HCEC 1CT (cell line): ENCODE results near the gene HSPB6.

ENCODE experiments used
- DNase-seq: peaks from one replicate; pipeline ENCODE4 v3.0.0-alpha.2; 2017

Gene HSPB6

DNA sequence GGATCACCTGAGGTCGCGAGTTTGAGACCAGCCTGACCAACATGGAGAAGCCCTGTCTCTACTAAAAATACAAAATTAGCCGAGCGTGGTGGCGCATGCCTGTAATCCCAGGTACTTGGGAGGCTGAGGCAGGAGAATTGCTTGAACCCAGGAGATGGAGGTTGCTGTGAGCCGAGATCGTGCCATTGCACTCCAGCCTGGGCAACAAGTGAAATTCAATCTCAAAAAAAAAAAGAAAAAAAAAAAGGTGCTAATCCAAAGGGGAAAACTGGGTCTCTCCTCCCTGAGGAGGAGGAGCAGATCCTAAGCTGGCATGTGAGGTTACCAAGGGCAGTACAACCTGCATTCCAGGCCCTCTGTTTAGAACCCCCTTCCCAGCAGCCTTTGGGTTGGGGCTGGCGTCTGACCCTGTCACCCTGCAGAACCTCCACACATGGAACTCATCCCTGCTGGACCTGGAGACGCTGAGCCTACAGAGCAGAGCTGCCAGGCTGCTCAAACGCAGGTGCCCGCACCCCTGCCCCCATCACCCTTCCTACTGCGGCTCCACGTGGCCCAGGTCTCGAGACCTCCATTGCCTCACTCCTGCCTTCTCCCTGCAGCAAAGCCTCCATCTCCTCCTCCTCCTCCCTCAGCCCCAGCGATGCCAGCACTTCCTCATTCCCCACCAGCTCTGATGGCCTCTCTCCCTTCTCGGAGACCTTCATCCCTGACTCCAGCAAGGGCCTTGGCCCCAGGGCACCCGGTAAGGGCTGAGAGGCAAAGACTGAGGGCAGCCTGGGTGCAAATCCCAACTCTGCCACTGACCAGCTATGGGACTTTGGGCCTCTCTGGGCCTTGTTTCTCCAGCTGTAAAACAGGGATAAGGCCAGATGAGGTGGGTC is 7.8 kb upstream of the HSPB6 start:
- no peak for DNase-seq

DNA sequence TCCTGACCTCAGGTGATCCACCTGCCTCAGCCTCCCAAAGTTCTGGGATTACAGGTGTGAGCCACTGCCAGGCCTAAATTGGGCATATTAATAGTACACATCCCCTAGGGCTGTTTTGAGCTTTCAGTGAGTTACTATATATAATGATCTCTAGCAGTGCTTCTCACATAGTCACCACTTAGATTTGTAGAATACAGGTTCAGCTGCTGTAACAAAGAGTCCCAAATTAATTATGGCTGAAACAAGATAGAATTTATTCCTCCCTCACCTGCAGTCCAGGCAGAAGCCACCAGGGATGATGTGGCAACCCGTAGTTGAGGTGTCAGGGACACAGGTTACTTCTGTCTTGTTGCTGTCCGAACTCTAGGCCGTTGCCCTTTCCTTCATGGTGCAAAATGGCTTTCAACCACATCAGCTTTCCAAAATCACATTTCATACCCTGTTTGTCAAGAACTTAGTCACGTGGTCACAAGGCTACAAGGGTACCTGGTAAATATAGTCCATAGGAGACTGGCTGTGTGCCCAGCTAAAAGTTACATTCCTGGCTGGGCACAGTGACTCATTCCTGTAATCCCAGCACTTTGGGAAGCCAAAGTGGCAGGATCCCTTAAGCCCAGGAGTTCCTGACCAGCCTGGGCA is 4.0 kb upstream of the HSPB6 start:
- no peak for DNase-seq

DNA sequence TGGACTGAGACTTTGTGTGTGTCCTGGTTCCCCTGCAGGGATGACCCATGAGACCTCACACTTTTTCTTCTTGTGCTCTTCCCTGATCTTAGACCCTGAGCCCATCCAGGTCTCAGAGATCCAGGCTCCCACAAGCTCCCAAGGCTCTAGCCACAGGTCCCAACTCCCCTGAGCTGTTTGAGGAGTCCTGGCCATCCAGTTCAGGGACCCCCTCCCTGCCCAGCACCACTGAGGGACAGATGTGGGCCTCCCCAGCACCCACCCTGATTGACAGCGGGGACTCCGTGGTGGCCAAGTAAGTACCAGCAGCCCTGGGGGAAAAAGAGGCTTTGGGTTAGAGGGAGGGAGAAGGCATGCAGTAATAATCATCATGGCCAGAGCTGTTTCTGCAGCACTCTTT is 2.9 kb upstream of the HSPB6 start:
- no peak for DNase-seq

DNA sequence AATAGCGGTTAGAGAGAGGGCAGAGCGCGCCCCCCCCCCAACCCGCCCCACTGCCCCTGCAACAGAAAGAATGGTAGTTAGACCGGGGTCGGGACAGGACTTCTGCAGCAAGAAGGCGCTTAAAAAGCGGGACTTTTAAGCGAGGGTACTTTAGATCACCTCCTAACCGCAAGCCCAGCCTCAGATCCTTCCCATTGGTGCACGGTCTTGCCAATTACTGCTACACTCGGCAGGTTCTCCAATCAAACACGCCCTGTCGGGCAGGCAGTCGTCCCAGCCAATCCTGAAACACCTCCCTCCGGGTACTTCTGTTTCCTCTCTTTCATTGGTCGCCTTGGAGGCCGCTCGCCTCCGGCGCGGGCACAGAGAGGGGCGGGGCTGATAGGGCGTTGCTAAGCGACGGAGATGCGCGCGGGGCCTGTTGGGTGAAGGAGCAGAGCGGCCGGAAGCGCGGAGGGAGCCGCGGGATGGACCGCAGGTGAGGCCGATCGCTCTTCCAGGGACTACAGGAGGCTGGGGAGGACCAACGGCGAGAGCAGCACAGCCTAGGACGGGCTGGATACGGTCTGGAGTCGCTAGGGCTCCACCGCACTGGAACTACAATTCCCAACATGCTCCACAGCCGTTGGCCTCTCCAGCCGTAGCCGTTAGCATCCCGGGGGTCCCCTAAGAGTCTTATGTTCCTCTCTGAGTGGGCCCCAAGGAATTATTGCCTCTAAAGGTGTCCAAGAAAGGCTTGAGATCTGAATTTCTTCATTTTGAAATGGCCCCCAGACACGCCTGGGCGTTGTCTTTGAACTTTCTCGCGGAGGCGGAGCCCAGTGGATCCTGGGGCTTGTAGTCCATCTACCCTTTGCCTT is 1.1 kb upstream of the HSPB6 start, which contains the start of gene PROSER3:
PROSER3 (plus strand) TSS at position 428 of the 860 bp plus-strand sequence; CDS start at position 468, 40 bp downstream.
- DNase-seq, result peak; percentile 99

DNA sequence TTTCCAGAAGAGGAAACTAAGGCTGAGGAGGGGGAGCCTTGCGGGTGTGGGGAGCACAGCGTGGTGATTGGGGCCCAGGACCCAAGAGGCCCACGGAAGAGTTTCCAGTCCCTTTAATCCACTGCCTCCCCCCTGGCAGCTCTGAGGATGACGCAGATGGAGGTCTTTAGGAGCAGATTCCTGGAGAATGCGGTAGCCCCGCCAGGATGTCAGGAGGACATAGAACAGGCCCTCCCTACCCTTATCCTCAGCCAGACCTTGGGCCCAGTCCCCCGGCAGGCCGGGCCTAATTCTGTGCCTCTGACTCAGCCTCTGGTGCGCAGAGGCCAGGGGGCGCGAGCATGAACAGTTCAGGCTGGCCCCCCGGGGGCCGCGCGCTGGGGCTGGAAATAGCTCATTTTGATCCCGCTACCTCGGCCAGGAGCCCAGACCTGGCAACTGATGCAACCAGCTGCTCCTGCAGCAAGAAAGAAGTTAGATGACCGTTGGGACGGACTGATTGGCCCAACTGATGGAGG is 461 bp upstream of the HSPB6 start:
- DNase-seq, result peak; percentile 87

DNA sequence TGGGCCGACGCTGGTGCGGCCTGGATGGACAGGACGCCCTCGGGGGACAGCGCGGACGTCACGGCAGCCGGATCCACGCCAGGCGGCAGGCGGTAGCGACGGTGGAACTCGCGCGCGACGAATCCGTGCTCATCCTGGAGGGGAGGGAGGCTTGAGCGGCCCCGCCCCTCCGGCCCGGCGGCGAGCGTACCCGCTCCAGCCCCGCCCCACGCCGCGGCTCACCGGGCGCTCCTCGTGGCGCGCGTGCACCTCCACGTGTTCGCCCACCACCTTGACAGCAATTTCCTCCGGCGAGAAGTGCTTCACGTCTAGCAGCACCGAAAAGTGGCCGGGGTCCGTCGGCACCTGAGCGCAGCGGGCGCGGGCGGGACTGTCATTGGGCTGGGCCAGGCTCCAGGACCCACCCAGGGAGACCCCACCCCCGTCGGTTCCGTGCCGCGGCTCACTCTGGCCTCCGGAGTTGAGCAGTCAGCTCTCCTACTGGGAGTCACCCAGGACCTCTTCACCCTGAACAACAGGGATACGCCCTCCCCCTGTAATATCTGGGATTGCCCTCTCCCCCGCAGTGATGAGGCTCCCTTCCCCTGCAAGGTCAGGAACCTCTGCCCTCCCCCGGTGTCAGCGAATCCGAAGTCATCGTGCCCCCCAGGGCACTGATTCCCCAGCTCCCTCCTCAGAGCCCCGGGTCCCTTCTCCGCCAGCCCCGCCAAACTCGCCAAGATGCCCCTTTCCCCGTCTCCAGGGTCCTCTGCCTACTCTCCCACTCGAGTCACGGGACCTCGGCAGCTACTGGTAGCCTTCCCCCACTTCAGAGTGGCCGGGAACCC is 1.1 kb downstream of the HSPB6 start:
- peak; percentile 59 for DNase-seq

DNA sequence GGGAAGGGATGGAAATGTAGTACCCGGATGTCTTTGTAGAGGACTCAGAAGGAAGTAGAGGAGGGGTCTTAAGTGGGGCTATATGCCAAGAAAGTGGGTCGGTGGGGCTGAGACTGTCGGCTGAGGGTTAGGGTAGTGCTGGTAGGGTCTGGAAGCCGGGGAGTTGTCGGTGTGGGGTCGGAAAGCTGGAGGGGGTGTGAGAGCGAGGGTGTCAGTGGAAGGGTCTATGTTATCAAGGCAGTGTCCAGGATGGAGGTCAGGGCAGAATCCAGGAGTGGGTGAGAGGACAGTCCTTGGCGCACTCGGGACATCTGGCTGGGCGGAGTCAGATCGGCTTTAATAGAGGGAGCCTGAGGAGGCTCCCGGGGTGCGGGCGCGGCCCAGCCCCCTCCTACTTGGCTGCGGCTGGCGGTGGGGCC is 1.7 kb downstream of the HSPB6 start:
- no peak for DNase-seq

DNA sequence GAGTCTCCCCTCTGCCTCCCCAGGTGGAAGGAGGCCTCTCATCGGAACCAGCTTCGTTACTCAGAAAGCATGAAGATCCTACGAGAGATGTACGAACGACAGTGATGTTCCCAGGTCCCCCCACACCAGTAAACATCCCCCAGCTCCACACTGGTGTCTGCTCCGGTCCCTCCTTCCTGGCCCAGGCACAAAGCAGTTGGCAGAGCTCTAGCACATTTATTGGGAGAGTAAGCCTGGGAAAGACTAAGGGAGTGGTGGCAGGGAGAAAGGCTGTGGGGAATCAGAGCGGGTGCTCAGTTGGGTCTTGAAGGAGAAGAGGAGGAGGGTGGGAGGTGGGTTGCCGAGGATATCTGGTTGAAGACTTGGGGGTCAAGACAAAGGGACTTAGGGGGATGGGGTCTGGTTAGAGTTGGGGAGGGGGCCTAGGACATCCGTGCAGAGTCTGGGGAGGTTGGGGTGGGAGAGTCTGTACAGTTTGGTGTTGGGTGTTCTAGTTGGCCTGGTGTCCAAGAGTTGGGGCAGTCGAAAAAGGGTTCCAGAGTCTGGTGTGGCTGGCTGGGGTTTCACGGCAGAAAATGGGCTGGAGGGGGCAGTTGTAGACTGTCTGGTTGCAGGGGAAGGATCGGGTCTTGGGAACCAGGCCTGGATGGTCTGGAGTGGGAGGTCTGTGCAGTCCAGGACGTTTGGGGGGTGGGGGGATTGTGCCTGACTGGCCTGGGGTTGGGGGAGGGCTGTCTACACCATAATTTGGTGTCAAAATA is 2.3 kb downstream of the HSPB6 start:
- no peak for DNase-seq

DNA sequence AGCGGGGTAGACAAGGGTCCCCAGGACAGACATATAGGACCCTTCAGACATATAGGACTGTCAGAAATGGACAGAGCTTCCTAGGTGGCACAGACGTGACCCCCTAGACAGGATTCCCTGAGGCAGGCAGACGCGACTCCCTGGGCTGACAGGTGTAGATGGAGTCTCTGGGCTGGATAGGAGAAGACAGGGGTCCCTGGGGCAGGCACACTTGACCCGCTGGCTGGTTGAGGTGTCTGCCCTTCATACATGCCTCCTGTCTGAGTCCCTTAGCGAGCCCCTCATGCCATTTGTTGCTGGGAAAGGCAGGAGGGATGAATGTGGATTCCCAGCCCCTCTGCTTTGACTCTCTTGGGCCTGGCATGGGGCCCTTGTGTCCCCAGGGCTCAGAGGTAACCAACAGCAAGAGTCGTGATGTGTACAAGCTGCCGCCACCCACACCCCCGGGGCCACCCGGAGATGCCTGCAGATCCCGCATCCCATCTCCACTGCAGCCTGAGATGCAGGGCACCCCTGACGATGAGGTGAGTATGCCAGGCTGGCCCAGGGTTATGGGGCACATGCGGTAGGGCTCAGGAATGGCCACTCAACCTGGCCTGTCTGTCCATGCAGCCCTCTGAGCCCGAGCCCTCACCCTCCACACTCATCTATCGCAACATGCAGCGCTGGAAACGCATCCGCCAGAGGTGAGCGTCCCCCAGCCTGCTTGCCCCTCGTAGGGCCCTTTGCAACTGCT is 3.0 kb downstream of the HSPB6 start:
- no peak for DNase-seq

DNA sequence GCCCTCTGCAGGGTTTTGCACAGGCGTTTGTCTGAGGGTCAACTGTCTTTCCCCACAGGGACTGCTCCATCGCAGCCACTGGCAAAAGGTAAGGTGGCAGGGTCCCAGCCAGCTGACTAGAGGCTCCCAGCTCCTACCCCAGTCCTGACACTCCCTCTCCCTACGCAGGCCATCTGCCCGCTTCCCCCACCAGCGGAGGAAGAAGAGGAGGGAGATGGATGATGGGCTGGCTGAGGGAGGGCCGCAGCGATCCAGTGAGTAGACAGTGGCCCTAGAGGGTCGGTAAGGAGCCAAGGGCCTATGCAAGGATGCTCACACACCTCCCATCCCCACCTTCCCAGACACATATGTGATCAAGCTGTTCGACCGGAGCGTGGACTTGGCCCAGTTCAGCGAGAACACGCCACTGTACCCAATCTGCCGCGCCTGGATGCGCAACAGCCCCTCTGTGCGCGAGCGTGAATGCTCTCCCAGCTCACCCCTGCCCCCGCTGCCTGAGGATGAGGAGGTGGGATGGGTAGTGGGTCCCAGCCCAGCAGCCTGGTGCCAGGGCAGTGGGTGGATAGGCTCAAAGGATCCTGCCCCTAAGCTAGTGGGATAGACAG is 4.0 kb downstream of the HSPB6 start:
- no peak for DNase-seq

DNA sequence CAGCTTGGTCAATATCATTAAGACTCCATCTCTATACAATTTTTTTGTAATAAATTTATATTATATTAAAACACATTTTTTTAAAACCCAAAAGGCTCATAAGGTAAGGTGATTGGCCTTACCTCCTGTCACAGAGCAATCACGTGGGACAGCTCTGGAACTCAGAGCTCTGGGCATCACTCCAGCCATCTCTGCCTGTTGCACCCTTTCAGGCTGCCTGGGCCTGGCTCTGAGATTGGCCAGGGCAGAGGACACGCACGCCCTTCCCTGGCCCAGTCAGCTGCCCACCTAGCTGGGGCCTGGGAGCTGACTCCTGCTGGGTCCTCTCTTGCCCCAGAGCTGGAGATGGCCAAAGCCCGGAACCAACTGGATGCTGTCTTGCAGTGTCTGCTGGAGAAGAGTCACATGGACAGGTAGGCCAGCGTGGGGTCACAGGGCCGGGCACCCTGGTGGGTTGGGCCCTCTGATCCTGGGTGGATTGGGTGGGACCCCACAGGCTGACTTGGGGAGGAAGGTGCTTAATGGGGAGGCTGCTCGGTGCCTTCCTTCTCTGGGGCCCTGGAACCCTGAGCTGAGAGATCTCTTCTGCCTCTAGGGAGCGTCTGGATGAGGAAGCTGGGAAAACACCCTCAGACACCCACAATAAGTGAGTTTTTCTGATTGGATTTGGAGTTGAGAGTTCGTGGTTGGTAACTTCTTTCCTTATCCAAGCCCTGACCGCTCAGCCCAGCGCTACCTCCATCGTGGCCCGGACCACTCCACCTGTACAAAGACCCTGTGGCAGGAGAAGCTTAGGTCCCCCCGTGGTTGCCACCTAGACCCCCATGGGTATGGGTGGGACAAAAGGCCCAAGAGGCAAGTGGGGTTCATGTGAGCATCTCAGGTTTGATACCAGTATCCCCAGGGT is 4.7 kb downstream of the HSPB6 start:
- no peak for DNase-seq

DNA sequence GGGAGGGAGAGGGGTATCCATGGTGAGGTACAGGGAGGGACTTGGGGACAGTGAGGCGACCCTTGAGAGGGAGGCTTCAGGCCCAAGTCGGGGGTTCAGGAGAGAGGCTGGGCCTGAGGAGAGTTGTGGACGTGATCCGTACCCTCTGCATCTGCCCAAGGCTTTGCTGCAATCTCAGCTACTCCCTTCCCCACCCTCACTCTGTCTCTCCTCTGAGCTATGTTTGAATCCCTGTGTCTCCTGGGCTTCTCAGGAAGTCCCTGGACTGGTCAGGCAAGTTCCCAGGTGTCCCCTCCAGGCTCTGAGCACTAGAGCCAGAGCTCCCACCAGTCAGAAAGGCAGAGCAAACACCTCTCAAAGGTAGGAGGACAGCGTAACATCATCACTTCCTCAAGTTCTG is 6.7 kb downstream of the HSPB6 start:
- DNase-seq, result no peak

DNA sequence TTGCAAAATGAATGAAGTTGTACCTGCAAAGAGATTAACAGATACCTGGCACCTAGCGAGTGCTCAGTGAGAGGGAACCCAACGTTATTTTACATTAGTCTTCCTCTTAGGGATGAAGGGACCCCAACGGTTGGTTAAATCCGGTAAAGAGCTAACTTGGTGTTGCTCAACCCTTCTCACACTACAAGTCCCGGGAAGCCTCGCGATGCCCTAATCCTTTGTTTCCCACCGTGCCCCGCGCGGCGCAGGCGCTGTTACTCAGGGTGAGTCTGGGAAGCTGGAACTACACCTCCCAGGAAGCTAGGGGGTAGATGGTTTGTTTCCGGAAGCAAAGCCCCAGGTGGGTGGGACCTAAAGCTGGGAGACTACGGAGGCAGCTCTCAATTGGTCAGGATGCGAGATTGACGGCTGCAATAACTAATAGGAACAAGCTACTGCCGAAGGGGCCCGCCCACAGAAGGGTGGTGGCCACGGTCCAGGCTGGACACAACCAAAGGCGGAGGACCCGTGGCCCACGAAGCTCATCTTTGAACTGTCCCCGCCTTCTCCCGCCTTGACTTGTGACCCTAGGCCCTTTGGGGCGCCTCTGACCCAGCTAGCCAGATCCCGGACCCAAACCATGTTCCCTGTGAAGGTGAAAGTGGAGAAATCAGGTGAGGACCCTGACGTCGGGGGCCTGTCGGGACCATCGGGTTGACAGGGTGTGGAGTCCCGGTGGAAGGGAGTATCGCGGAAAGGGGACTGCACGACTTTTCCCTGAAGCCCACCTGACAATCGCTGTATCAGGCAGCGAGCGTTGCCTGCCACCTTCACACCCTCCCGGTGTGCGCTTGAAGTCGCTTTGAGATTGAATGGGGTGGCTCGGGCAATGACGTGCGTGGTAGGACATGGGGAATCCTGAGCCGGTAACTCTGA is 8.5 kb downstream of the HSPB6 start, which contains the start of gene LIN37:
LIN37 (plus strand) TSS at position 471 of the 915 bp plus-strand sequence; CDS start at position 620, 149 bp downstream.
- DNase-seq, result peak; percentile 99

DNA sequence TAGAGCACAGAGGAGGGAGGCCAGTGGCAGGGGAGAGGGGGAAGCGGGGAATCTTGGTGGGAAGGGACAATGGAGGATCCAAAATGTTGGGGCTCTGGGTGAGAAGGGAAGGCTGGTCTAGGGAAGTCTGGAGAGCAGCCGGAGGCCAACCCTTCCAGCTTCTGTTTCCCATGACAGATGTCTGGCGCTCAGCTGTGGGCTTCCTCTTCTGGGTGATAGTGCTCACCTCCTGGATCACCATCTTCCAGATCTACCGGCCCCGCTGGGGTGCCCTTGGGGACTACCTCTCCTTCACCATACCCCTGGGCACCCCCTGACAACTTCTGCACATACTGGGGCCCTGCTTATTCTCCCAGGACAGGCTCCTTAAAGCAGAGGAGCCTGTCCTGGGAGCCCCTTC is 10.3 kb downstream of the HSPB6 start:
- DNase-seq, result no peak

DNA sequence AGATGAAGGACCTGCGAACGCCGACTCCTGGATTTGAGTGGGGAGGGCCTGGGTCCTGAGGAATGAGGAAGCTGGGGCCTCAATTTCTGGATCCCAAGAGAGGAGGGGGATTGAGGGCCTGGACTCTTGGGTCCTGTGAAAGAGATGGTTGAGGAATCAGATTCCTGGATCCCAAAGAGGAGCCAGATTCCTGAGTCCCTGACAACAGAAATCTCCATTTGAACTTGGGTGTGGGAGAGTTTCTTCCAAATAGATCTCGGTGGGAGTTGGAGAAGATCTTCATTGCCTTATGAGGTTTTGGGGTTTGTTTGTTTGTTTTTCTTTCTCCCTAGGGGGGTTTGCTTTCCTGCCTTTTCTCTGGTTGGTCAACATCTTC is 10.8 kb downstream of the HSPB6 start:
- no peak for DNase-seq

DNA sequence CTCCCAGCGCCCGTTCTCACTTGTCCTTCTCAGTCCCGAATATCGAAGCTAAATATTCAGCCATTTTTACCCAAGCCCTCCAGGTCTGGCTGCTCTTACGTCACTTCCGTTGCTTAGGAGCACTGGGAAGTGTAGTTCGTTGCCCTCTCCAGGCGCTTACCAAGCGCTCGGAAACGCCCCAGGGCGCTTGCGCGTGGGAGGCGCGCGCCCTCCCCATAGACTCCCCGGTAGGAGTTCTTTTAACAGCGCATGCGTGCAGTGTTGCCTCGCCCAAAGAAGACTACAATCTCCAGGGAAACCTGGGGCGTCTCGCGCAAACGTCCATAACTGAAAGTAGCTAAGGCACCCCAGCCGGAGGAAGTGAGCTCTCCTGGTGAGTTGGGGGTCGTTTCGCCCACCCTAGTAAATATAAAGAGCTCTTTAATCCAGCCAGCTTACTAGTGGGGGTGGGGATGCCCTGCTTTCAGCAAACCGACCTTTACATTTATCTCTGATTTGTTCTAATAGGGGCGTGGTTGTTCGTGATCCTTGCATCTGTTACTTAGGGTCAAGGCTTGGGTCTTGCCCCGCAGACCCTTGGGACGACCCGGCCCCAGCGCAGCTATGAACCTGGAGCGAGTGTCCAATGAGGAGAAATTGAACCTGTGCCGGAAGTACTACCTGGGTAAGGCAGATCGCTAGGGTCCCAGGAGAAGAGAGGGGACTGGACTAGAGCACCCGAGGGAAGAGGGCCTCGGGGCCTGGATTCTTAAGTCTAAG is 11.3 kb downstream of the HSPB6 start, which contains the start of the genes PSENEN and U2AF1L4:
PSENEN (plus strand) TSS at position 324 of the 759 bp plus-strand sequence; CDS start at position 604, 280 bp downstream.
U2AF1L4 (minus strand) TSS at position 91 of the 759 bp plus-strand sequence; CDS start at position 64, 27 bp downstream.
- peak; percentile 98 for DNase-seq
